Activated naive CD8-positive, alpha-beta T cell treated with anti-CD3 and anti-CD28 coated beads, Interleukin-2, amount 10 ng/mL, durations not matched to agents 7 days and 5 days (primary cell): Measurements from ENCODE around the gene CHN2. TPM values are rescaled to one million over a fixed set of nuclear protein-coding genes. Genes with fewer than 3 reads are reported as not detected.

Experiments
- ATAC-seq: fragments of 150-1000 bp; cut with Tn5 transposase; one replicate; pipeline ENCODE4 v1.10.0; 2021; ENCODE audit warnings: low read depth, moderate library complexity
- POLR2A ChIA-PET: fragments of 350-600 bp; sonication (Branson Sonifier 250); formaldehyde crosslinking; loops from one replicate; lab custom pipeline; 2021; ENCODE audit warnings: antibody characterized with exemption; lab: Charles Lee
- DNase-seq: peaks from one replicate; pipeline ENCODE4 v3.0.0; 2021
- H3K27ac Mint-ChIP-seq: one replicate; pipeline ENCODE4 v1.8.0; 2022; ENCODE audit warnings: mild to moderate bottlenecking, mixed read lengths
- H3K27me3 Mint-ChIP-seq: one replicate; pipeline ENCODE4 v1.8.0; 2022; ENCODE audit warnings: mild to moderate bottlenecking, moderate library complexity, mixed read lengths
- H3K36me3 Mint-ChIP-seq: one replicate; pipeline ENCODE4 v1.8.0; 2021; ENCODE audit warnings: mild to moderate bottlenecking, mixed read lengths
- H3K4me1 Mint-ChIP-seq: one replicate; pipeline ENCODE4 v1.8.0; 2021; ENCODE audit warnings: mixed read lengths
- H3K4me3 Mint-ChIP-seq: one replicate; pipeline ENCODE4 v1.8.0; 2022; ENCODE audit warnings: mild to moderate bottlenecking, moderate library complexity, mixed read lengths
- H3K9me3 Mint-ChIP-seq: one replicate; pipeline ENCODE4 v1.8.0; 2021; ENCODE audit warnings: mixed read lengths
- total RNA-seq, 2 experiments: library from RNA; stranded (reverse); gene quantifications; one replicate each; pipeline ENCODE4 v1.2.3, GENCODE V29; 2021

The CHN2 gene
- total RNA-seq, 2 experiments from 2014 or later, result 6.5 to 7.2 TPM

GRCh38 chr7:29486191-29486700 lies 291.7 kb downstream of the CHN2 start:
- Mint-ChIP-seq H3K4me1 (peaks cover 2% of the 10 kb centered on the region), H3K36me3 (no peaks in the 10 kb centered on the region), H3K9me3 (no peaks in the 10 kb centered on the region), H3K27ac (no peak overlapping the region), H3K27me3 (peaks cover 5% of the 10 kb centered on the region), H3K4me3 (no peak overlapping the region)
- no peak for ATAC-seq
- POLR2A ChIA-PET, result no interaction called here
- no peak for DNase-seq

DNA sequence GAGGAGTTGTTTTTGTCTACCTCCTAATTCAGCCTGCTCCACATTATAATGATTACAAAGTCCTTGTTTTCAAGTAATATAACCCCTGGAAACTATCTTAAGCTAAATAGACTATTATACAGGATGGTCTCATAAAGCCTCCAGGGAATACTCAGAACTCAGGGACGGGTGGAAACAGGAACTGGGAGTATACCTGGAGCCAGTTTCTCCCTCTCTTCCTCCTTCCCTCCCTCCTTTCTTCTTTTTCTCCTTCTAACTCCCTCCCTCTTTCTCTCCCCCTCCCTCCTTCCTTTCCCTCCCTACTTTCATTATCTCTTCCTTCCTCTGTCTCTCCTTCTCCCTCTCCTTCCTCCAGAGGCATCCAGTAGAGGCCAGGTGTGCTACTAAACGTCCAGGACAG lies 292.8 kb downstream of the CHN2 start:
- no peaks in the 10 kb centered on the region for H3K36me3 Mint-ChIP-seq
- ATAC-seq, result no peak

DNA sequence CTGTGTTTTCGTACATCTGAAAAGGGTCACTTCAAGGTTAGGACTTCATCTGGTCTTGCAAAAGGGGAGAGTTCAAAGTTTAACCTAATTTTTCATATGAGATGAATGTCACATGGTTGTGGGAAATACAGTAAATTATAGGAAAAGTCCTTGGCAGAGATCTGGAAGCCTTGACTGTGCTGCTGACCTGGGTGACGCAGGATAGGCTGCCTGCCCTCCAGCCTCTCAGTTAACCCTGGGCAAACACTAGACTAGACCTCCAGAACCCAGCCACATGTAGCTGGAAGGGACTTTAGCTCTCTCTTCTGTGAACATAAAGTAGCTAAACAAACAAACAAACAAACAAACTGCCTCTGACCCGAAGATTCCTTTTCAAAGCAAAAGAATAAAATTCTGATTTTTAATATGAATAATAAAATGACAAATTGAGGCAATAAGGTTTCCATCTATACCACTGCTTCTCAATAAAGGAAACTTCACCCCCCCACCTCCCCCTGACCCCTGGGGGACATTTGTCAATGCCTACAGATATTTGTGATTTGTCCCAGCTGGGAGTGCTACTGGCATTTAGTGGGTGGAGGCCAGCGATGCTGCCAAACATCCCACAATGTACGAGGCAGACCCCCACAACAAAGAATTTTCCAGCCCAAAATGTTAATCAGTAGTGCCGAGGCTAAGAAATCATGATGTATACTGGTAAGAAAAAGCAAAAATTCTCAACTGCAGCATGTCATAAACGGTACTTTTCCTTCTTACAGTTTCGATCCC lies 293.8 kb downstream of the CHN2 start:
- Mint-ChIP-seq H3K4me3 (no peak overlapping the region), H3K36me3 (no peaks in the 10 kb centered on the region), H3K9me3 (no peaks in the 10 kb centered on the region), H3K4me1 (peaks cover 2% of the 10 kb centered on the region), H3K27ac (no peak overlapping the region), H3K27me3 (peaks cover 5% of the 10 kb centered on the region)
- POLR2A ChIA-PET, result no interaction called here
- no peak for DNase-seq
- ATAC-seq, result no peak

More for the DNA sequence above, 292.8 kb downstream of the CHN2 start:
- no peaks in the 10 kb centered on the region for H3K9me3 Mint-ChIP-seq
- POLR2A ChIA-PET, result no interaction called here
- H3K4me3 Mint-ChIP-seq, result no peak overlapping the region
- no peak overlapping the region for H3K27ac Mint-ChIP-seq
- peaks cover 5% of the 10 kb centered on the region for H3K27me3 Mint-ChIP-seq
- no peak for DNase-seq
- peaks cover 2% of the 10 kb centered on the region for H3K4me1 Mint-ChIP-seq

- Mint-ChIP-seq H3K27me3 (peaks cover 5% of the 10 kb centered on the region), H3K36me3 (no peaks in the 10 kb centered on the region), H3K27ac (no peak overlapping the region), H3K9me3 (no peaks in the 10 kb centered on the region), H3K4me3 (no peak overlapping the region), H3K4me1 (peaks cover 2% of the 10 kb centered on the region)
- ATAC-seq (no peak), DNase-seq (no peak)
- POLR2A ChIA-PET, result no interaction called here
Measured at GRCh38 chr7:29488977-29489376, 294.4 kb downstream of the CHN2 start.

- no peak overlapping the region for H3K27ac Mint-ChIP-seq
- H3K4me1 Mint-ChIP-seq, result peaks cover 2% of the 10 kb centered on the region
- no peak for DNase-seq
- no peaks in the 10 kb centered on the region for H3K9me3 Mint-ChIP-seq
- no peak overlapping the region for H3K4me3 Mint-ChIP-seq
- no peaks in the 10 kb centered on the region for H3K36me3 Mint-ChIP-seq
- no peak for ATAC-seq
- H3K27me3 Mint-ChIP-seq, result peaks cover 5% of the 10 kb centered on the region
- POLR2A ChIA-PET, result no interaction called here
Measured at GRCh38 chr7:29490094-29490607, 295.6 kb downstream of the CHN2 start.

DNA sequence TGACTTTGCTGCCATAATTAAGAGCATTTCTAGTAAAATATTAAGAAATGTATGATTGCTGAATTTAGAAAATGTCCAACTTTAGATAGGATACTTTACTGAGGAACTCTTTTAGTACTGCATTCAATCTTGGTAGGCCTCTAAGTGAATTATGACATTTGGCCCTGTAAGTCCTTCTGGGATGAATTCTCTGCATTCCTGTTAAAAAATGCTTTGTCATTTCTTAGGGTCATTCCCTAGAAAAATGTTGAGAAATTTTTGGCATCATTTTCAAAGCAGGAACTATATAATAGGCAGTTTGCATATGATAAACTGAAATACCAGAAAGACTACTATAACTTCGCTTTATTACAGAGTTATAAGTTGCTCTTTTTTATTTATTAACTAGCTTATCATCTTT lies 299.8 kb downstream of the CHN2 start:
- Mint-ChIP-seq H3K36me3 (no peaks in the 10 kb centered on the region), H3K4me3 (no peak overlapping the region), H3K27me3 (peaks cover 2% of the 10 kb centered on the region), H3K9me3 (no peaks in the 10 kb centered on the region), H3K27ac (no peak overlapping the region), H3K4me1 (no peaks in the 10 kb centered on the region)
- DNase-seq (no peak), ATAC-seq (no peak)
- POLR2A ChIA-PET, result no interaction called here

GRCh38 chr7:29495653-29496052 lies 301.1 kb downstream of the CHN2 start:
- POLR2A ChIA-PET, result no interaction called here

GRCh38 chr7:29496355-29497020 lies 301.9 kb downstream of the CHN2 start:
- H3K36me3 Mint-ChIP-seq, result no peaks in the 10 kb centered on the region
- H3K4me3 Mint-ChIP-seq, result no peak overlapping the region
- POLR2A ChIA-PET, result no interaction called here
- DNase-seq (no peak), ATAC-seq (no peak)
- no peaks in the 10 kb centered on the region for H3K9me3 Mint-ChIP-seq
- no peak overlapping the region for H3K27ac Mint-ChIP-seq
- H3K27me3 Mint-ChIP-seq, result peaks cover 2% of the 10 kb centered on the region
- H3K4me1 Mint-ChIP-seq, result no peaks in the 10 kb centered on the region

More at GRCh38 chr7:29495653-29496052, 301.1 kb downstream of the CHN2 start:
- Mint-ChIP-seq H3K4me3 (no peak overlapping the region), H3K4me1 (no peaks in the 10 kb centered on the region), H3K27ac (no peak overlapping the region), H3K36me3 (no peaks in the 10 kb centered on the region), H3K27me3 (no peaks in the 10 kb centered on the region), H3K9me3 (no peaks in the 10 kb centered on the region)
- ATAC-seq (no peak), DNase-seq (no peak)

GRCh38 chr7:29499932-29500331 lies 305.4 kb downstream of the CHN2 start:
- DNase-seq (no peak), ATAC-seq (no peak)
- H3K9me3 Mint-ChIP-seq, result no peaks in the 10 kb centered on the region
- POLR2A ChIA-PET, result no interaction called here
- H3K4me1 Mint-ChIP-seq, result peaks cover 2% of the 10 kb centered on the region
- H3K4me3 Mint-ChIP-seq, result no peak overlapping the region
- H3K36me3 Mint-ChIP-seq, result no peaks in the 10 kb centered on the region
- H3K27me3 Mint-ChIP-seq, result peaks cover 4% of the 10 kb centered on the region
- H3K27ac Mint-ChIP-seq, result no peak overlapping the region

DNA sequence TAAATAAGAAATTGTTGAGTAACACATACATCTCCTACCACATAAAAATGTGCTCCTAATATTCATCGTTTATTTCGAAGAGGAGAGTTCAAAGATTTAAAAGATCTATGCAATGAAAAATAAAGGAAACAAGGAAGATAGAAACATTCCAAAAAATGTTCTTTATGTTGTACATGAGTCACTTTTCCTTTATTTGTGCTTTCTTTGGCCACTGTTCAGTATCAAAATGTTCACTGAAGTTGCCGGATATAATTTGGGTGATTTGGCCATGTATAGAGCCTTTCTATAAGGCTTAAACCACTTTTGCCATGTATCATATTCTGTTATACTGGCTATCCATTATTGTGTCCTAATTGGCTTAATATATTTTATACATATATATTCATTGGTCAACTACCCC lies 306.1 kb downstream of the CHN2 start:
- no peak overlapping the region for H3K4me3 Mint-ChIP-seq
- POLR2A ChIA-PET, result no interaction called here
- H3K27ac Mint-ChIP-seq, result no peak overlapping the region
- no peaks in the 10 kb centered on the region for H3K9me3 Mint-ChIP-seq
- H3K4me1 Mint-ChIP-seq, result peaks cover 2% of the 10 kb centered on the region
- ATAC-seq (no peak), DNase-seq (no peak)
- H3K36me3 Mint-ChIP-seq, result no peaks in the 10 kb centered on the region
- H3K27me3 Mint-ChIP-seq, result peaks cover 4% of the 10 kb centered on the region

DNA sequence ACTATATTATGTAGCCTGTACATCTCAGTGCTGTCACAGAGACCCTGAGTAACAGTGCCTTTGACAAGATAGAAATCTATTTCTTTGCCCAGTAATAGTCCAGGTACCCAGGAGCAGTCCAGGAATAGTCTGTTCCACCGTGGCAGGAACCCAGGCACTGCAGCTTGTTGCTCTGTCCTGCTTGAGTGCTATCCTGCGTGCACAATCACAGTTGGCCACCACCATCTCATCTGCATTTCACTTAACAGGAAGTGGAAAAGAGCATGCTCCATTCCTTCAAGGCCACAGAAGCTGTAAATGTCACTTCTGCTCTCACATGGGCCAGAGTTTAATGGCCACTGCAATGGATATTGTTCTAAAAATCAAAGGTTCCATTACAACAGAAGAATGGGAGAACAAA lies 307.6 kb downstream of the CHN2 start:
- Mint-ChIP-seq H3K9me3 (no peaks in the 10 kb centered on the region), H3K4me3 (no peak overlapping the region), H3K27ac (no peak overlapping the region), H3K36me3 (no peaks in the 10 kb centered on the region), H3K4me1 (peaks cover 2% of the 10 kb centered on the region), H3K27me3 (peaks cover 4% of the 10 kb centered on the region)
- ATAC-seq (no peak), DNase-seq (no peak)
- POLR2A ChIA-PET, result no interaction called here

GRCh38 chr7:29505931-29506330 lies 311.4 kb downstream of the CHN2 start:
- no peak overlapping the region for H3K4me3 Mint-ChIP-seq
- no peaks in the 10 kb centered on the region for H3K36me3 Mint-ChIP-seq
- H3K27ac Mint-ChIP-seq, result no peak overlapping the region
- H3K4me1 Mint-ChIP-seq, result peaks cover 2% of the 10 kb centered on the region
- H3K9me3 Mint-ChIP-seq, result no peaks in the 10 kb centered on the region
- ATAC-seq, result no peak
- no peak for DNase-seq
- POLR2A ChIA-PET, result no interaction called here
- H3K27me3 Mint-ChIP-seq, result peaks cover 10% of the 10 kb centered on the region

DNA sequence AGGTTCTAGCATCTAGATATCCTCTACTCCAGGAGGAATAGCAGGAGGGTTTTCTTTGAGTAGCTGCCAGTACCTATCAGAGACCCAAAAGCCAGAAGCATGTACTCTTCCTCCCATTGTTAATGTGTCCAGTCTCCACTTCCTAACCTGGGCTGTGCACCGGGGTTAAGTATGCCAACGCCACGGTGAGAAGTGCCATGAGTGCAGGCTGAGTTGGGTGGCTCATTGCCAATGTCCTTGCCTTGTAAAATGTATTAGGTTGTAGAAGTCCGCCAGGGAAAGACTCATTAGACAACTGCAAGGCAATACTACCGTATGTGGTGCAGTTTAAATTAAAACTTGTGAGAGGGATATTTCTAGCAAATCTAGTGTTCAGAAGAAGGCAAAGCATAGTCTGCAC lies 314.0 kb downstream of the CHN2 start:
- POLR2A ChIA-PET, result no interaction called here
- H3K4me3 Mint-ChIP-seq, result no peak overlapping the region
- H3K4me1 Mint-ChIP-seq, result peaks cover 7% of the 10 kb centered on the region
- DNase-seq, result no peak
- no peak overlapping the region for H3K27ac Mint-ChIP-seq
- peaks cover 1% of the 10 kb centered on the region for H3K9me3 Mint-ChIP-seq
- no peaks in the 10 kb centered on the region for H3K36me3 Mint-ChIP-seq
- ATAC-seq, result no peak
- H3K27me3 Mint-ChIP-seq, result peaks cover 14% of the 10 kb centered on the region

DNA sequence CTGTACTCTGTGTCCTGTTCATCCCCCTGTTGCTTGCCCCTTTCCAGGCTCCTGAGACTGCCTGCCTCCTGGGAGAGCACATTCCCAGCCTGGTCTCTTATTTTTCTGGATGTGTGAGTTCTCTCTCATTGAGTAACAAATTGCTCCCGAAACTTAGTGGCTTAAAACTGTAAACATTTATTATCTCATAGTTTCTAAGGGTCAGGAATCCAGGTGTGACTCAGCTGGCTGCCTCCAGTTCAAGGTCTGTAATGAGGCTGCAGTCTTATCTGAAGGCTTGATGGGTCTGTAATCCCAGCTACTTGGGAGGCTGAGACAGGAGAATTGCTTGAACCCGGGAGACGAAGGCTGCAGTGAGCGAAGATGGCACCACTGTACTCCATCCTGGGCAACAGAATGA lies 315.5 kb downstream of the CHN2 start:
- DNase-seq (no peak), ATAC-seq (no peak)
- POLR2A ChIA-PET, result no interaction called here
- Mint-ChIP-seq H3K4me3 (no peak overlapping the region), H3K27me3 (peaks cover 16% of the 10 kb centered on the region), H3K27ac (no peak overlapping the region), H3K4me1 (peaks cover 7% of the 10 kb centered on the region), H3K9me3 (peaks cover 1% of the 10 kb centered on the region), H3K36me3 (no peaks in the 10 kb centered on the region)
